Renal cortex interstitium (tissue), 11 donors: Measurements from ENCODE around the gene DGKZ. TPM values are rescaled to one million over a fixed set of nuclear protein-coding genes. Genes with fewer than 3 reads are reported as not detected.

Experiments
- DNase-seq, 11 donors: peaks; one replicate each; pipeline ENCODE4 v3.0.0-alpha.2; 2013; ENCODE audit warnings: low read depth in 9 of 11, low spot score in 4 of 11; ENCODE audit errors: extremely low read depth in 1 of 11
- polyA plus RNA-seq, 3 donors: library from polyadenylated mRNA; unstranded; fragments of 120-200 nt; gene quantifications; one replicate each; pipeline ENCODE4 v1.2.1, GENCODE V29; 2013; ENCODE audit not compliant: insufficient read length in 3 of 3

Gene DGKZ
- polyA plus RNA-seq, 3 donors: 36.9 to 44.7 (median 40.4) TPM

- DNase-seq: no peak
Measured at GRCh38 chr11:46337626-46338345, 9.5 kb upstream of the DGKZ start.

GRCh38 chr11:46338636-46338987, 8.7 kb upstream of the DGKZ start:
- DNase-seq: no peak

- DNase-seq: peak in 2 of 11 donors; percentile 58 to 66
Measured at GRCh38 chr11:46338988-46339666, 8.1 kb upstream of the DGKZ start.

GRCh38 chr11:46339816-46340215, 7.4 kb upstream of the DGKZ start:
- no peak for DNase-seq

- no peak for DNase-seq
Measured at GRCh38 chr11:46341454-46341853, 5.8 kb upstream of the DGKZ start.

- no peak for DNase-seq
Measured at GRCh38 chr11:46342239-46342638, 5.0 kb upstream of the DGKZ start.

GRCh38 chr11:46343520-46343919, 3.7 kb upstream of the DGKZ start:
- no peak for DNase-seq

GRCh38 chr11:46345131-46345597, 2.1 kb upstream of the DGKZ start:
- no peak for DNase-seq

GRCh38 chr11:46345881-46346484, 1.3 kb upstream of the DGKZ start:
- no peak for DNase-seq

GRCh38 chr11:46347637-46348311, 511 bp downstream of the DGKZ start:
- DNase-seq: no peak

- DNase-seq: no peak
Measured at GRCh38 chr11:46348566-46349401, 1.5 kb downstream of the DGKZ start.

- DNase-seq: no peak
Measured at GRCh38 chr11:46350695-46351094, 3.4 kb downstream of the DGKZ start.

GRCh38 chr11:46351148-46351547, 3.9 kb downstream of the DGKZ start:
- no peak for DNase-seq

- DNase-seq: no peak
Measured at GRCh38 chr11:46351606-46352005, 4.3 kb downstream of the DGKZ start.

- DNase-seq: no peak
Measured at GRCh38 chr11:46352063-46352841, 5.0 kb downstream of the DGKZ start.

GRCh38 chr11:46353698-46354097, 6.4 kb downstream of the DGKZ start:
- DNase-seq: no peak

- DNase-seq: no peak
Measured at GRCh38 chr11:46356924-46357482, 9.7 kb downstream of the DGKZ start.

- DNase-seq: no peak
Measured at GRCh38 chr11:46357483-46357936, 10.2 kb downstream of the DGKZ start.
